PC-9 (cell line): Measurements from ENCODE around the gene INPP5A. TPM values are rescaled to one million over a fixed set of nuclear protein-coding genes. Genes with fewer than 3 reads are reported as not detected.

Experiments used
- BruUV-seq: library from RNA; stranded (reverse); fragments of 400-500 nt; replicated peaks from 2 replicates; lab custom pipeline; 2021; lab: Mats Ljungman, UMichigan
- CTCF ChIA-PET: fragments of 300-600 bp; sonication (Branson Sonifier 250); formaldehyde crosslinking; loops from one replicate; lab custom pipeline; 2022; ENCODE audit warnings: antibody characterized with exemption; lab: Charles Lee
- POLR2A ChIA-PET: fragments of 300-600 bp; sonication (Branson Sonifier 250); formaldehyde crosslinking; loops from one replicate; lab custom pipeline; 2022; ENCODE audit warnings: antibody characterized with exemption; ENCODE audit not compliant: unreplicated experiment; lab: Charles Lee
- DNase-seq, 2 experiments: peaks; one replicate each; pipeline versions ENCODE4 v3.0.0 to v3.0.0-alpha.2; 2015 to 2022; ENCODE audit warnings: mixed read lengths in 1 of 2
- H2AFZ ChIP-seq: fragments of 200-600 bp; sonication (generic); 2 replicates; pipeline ENCODE4 v1.8.1; 2017; ENCODE audit warnings: antibody characterized with exemption
- H3F3A ChIP-seq: fragments of 200-600 bp; sonication (generic); 2 replicates; pipeline ENCODE4 v1.8.1; 2017; ENCODE audit warnings: antibody characterized with exemption, mild to moderate bottlenecking, low read depth; ENCODE audit not compliant: insufficient read depth
- H3K27ac ChIP-seq: fragments of 200-600 bp; sonication (generic); 2 replicates; pipeline ENCODE4 v1.6.1; 2016; ENCODE audit warnings: mixed run types
- H3K27me3 ChIP-seq: fragments of 200-600 bp; sonication (generic); 2 replicates; pipeline ENCODE4 v1.6.1; 2016; ENCODE audit warnings: low read depth, mixed run types; ENCODE audit not compliant: insufficient read depth
- H3K36me3 ChIP-seq: fragments of 200-600 bp; sonication (generic); 2 replicates; pipeline ENCODE4 v1.6.1; 2016; ENCODE audit warnings: low read depth, mixed run types
- H3K4me1 ChIP-seq: fragments of 200-600 bp; sonication (generic); replicated peaks from 2 replicates; pipeline ENCODE4 v1.6.1; 2016; ENCODE audit warnings: mixed run types; ENCODE audit not compliant: insufficient read depth
- H3K4me2 ChIP-seq: fragments of 200-600 bp; sonication (generic); 2 replicates; pipeline ENCODE4 v1.6.1; 2017; ENCODE audit warnings: mixed run types
- H3K4me3 ChIP-seq: fragments of 200-600 bp; sonication (generic); 2 replicates; pipeline ENCODE4 v1.6.1; 2016; ENCODE audit warnings: mixed run types
- H3K79me2 ChIP-seq: fragments of 200-600 bp; sonication (generic); 2 replicates; pipeline ENCODE4 v1.6.1; 2017; ENCODE audit warnings: low read depth, mixed run types
- H3K9me2 ChIP-seq: fragments of 200-600 bp; sonication (generic); 2 replicates; pipeline ENCODE4 v1.8.1; 2017; ENCODE audit warnings: mild to moderate bottlenecking; ENCODE audit not compliant: insufficient read depth
- H3K9me3 ChIP-seq: fragments of 200-600 bp; sonication (generic); 2 replicates; pipeline ENCODE4 v1.8.1; 2016; ENCODE audit warnings: low read depth; ENCODE audit not compliant: insufficient read depth
- H4K20me1 ChIP-seq: fragments of 200-600 bp; sonication (generic); 2 replicates; pipeline ENCODE4 v1.8.1; 2017; ENCODE audit not compliant: insufficient read depth
- EZH2 ChIP-seq: fragments of 200-600 bp; sonication (generic); IDR thresholded peaks from 2 replicates; pipeline ENCODE4 v1.8.0; 2017; ENCODE audit warnings: antibody characterized with exemption, low read depth
- intact Hi-C: fragments of 100-400 bp; cut with micrococcal nuclease; formaldehyde crosslinking; loops from one replicate; pipeline ENCODE4 v1.10.0; 2022; ENCODE audit not compliant: unreplicated experiment
- total RNA-seq: library from RNA; stranded (reverse); gene quantifications from 2 replicates; pipeline ENCODE4 v1.2.3, GENCODE V29; 2021
- TF ChIP-seq, protein P1 (sequence below): fragments of 200-600 bp; sonication (generic); conservative IDR thresholded peaks from 2 replicates; pipeline ENCODE4 v1.6.1; 2017; ENCODE audit warnings: mixed run types, antibody characterized with exemption, mild to moderate bottlenecking, moderate library complexity

The INPP5A gene
- total RNA-seq, 1 experiment from 2014 or later, result 18.4 TPM

DNA sequence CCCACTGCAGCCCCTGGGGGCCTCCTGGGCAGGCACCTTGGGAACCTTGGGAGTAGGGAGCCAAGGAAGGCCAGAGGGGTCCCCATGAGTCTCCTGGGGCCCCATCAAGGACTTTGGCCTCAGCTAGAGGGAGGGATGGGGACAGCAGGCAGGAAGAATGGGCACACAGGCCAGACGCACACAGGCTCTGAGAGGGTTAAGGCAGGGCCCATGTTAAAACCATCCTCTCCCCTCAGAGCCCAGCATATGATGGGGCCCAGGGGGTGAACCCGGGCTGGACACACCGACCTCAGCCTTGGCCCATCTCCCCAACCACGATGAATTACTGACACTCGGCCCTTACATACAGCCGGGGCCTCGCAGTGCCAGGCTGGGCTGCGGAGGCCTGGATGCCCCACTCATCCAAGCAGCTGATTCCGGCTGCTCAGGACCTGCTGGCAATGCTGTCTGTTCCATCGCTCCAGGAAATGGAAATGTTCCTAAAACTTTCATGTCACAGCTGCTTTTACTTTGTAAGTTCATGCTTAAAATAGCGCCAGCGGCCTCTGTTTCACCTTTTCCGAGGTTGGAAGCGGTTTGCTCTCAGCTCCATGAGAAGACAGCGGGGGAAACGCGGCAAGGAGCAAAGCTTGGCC is 17.3 kb upstream of the INPP5A start:
- CTCF ChIA-PET, result no interaction called here
- H2AFZ ChIP-seq, result no peak overlapping the region

DNA sequence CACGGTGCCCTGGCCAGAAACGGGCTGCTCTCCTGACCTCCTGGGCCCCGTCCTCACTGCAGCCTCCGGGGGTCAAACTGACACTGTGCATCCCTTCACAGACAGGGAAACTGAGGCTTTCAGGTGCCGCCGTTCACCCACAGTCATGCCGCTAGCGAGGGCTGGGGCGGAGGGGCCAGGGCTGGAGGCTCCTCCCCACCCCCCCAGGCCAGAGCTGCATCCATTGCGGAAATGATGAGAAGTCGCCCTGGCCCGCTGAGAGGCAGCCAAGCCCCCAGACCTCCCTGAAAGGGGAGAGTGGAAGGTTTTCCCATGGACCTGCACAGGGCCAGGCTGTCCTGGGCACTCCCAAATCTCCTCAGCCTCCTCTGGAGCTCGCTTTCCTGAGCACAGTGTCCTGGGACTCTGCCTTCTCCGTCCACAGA is 16.5 kb upstream of the INPP5A start:
- H3K36me3 ChIP-seq, result no peaks in the 10 kb centered on the region
- H3K4me1 ChIP-seq, result peaks cover 26% of the 10 kb centered on the region
- intact Hi-C loops, result no loop called here
- no peak overlapping the region for H3K4me3 ChIP-seq
- no peak for DNase-seq
- H3F3A ChIP-seq, result peaks cover 17% of the 10 kb centered on the region
- H3K9me2 ChIP-seq, result no peaks in the 10 kb centered on the region
- H3K79me2 ChIP-seq, result no peaks in the 10 kb centered on the region
- no TSS peak for BruUV-seq
- no peak for TF ChIP-seq EZH2
- TF ChIP-seq, protein P1, sequence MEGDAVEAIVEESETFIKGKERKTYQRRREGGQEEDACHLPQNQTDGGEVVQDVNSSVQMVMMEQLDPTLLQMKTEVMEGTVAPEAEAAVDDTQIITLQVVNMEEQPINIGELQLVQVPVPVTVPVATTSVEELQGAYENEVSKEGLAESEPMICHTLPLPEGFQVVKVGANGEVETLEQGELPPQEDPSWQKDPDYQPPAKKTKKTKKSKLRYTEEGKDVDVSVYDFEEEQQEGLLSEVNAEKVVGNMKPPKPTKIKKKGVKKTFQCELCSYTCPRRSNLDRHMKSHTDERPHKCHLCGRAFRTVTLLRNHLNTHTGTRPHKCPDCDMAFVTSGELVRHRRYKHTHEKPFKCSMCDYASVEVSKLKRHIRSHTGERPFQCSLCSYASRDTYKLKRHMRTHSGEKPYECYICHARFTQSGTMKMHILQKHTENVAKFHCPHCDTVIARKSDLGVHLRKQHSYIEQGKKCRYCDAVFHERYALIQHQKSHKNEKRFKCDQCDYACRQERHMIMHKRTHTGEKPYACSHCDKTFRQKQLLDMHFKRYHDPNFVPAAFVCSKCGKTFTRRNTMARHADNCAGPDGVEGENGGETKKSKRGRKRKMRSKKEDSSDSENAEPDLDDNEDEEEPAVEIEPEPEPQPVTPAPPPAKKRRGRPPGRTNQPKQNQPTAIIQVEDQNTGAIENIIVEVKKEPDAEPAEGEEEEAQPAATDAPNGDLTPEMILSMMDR, result no peak
- ChIA-PET POLR2A (interaction anchor here (0.5 kb wide), 1 partner anchor 11 kb away, joined by 3 read pairs; no protein-coding TSS in a partner anchor), CTCF (no interaction called here)
- no peaks in the 10 kb centered on the region for H3K9me3 ChIP-seq
- H2AFZ ChIP-seq, result no peak overlapping the region
- H3K27ac ChIP-seq, result no peak overlapping the region
- no peaks in the 10 kb centered on the region for H3K27me3 ChIP-seq
- no peak overlapping the region for H3K4me2 ChIP-seq
- no peaks in the 10 kb centered on the region for H4K20me1 ChIP-seq

More for the DNA sequence above, 17.3 kb upstream of the INPP5A start:
- no TSS peak for BruUV-seq
- H3K36me3 ChIP-seq, result no peaks in the 10 kb centered on the region
- H3K27me3 ChIP-seq, result no peaks in the 10 kb centered on the region
- intact Hi-C loops, result no loop called here
- no peaks in the 10 kb centered on the region for H3K9me2 ChIP-seq
- DNase-seq, result no peak
- no peak overlapping the region for H3K27ac ChIP-seq
- no peaks in the 10 kb centered on the region for H3K9me3 ChIP-seq
- POLR2A ChIA-PET, result no interaction called here
- H3K4me3 ChIP-seq, result no peak overlapping the region
- no peak overlapping the region for H3K4me2 ChIP-seq
- H3K79me2 ChIP-seq, result no peaks in the 10 kb centered on the region
- H3K4me1 ChIP-seq, result peaks cover 26% of the 10 kb centered on the region
- no peak for TF ChIP-seq EZH2
- TF ChIP-seq, protein P1, result no peak
- peaks cover 17% of the 10 kb centered on the region for H3F3A ChIP-seq
- no peaks in the 10 kb centered on the region for H4K20me1 ChIP-seq

DNA sequence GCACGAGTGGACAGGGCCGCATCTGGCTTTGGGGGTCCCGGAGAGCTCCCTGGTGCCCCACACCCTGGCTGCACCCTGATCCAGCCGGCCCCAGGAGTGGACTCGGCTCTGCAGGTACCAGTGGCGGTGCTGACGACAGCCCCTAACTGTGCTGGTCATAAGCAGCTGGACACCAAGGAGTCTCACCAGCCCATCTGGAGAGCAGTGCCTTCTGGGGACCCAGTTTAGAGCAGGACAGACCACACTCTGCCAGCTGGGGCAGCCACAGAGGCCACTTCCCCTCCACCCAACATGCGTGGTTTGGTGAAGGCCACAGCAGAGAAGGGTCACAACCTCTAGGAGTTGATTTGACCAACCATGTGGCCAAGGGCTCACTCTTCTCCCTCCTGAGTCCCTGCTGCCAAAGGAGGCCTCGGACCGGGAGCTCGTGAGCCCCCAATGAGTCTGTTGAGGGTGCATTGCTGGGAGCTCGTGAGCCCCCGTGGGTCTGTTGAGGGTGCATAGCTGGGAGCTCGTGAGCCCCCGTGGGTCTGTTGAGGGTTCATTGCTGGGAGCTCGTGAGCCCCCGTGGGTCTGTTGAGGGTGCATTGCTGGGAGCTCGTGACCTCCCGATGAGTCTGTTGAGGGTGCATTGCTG is 16.0 kb upstream of the INPP5A start:
- intact Hi-C loops, result no loop called here
- Histone ChIP-seq H4K20me1 (no peaks in the 10 kb centered on the region), H3F3A (peaks cover 17% of the 10 kb centered on the region), H3K9me3 (no peaks in the 10 kb centered on the region), H3K79me2 (no peaks in the 10 kb centered on the region), H3K27ac (no peak overlapping the region), H3K4me1 (peaks cover 21% of the 10 kb centered on the region), H2AFZ (no peak overlapping the region), H3K4me2 (no peak overlapping the region), H3K4me3 (no peak overlapping the region), H3K36me3 (no peaks in the 10 kb centered on the region), H3K9me2 (no peaks in the 10 kb centered on the region), H3K27me3 (no peaks in the 10 kb centered on the region)
- CTCF ChIA-PET, result interaction anchor here (0.7 kb wide), 1 partner anchor 45 kb away, joined by 3 read pairs; no protein-coding TSS in a partner anchor
- POLR2A ChIA-PET, result interaction anchor here (0.5 kb wide), 1 partner anchor 10 kb away, joined by 3 read pairs; no protein-coding TSS in a partner anchor
- TF ChIP-seq, protein P1, result no peak
- no peak for TF ChIP-seq EZH2
- no TSS peak for BruUV-seq
- no peak for DNase-seq
